ELR (cell line): ENCODE data around the gene GAS2L2.
A peak's percentile ranks its signal among the peaks of the same experiment; 100 is the strongest.
"Not testable (repeated sequence)": the region's sequence is repeated elsewhere in the genome, so short reads cannot be mapped to it uniquely, and the experiment has no call there.

Source experiments
- DNase-seq: peaks from one replicate; pipeline ENCODE4 v3.0.0-alpha.2; 2015; ENCODE audit warnings: low read depth

GAS2L2 gene

GRCh38 chr17:35727635-35728034, 25.4 kb downstream of the GAS2L2 start:
- no peak for DNase-seq

GRCh38 chr17:35726953-35727460, 26.0 kb downstream of the GAS2L2 start:
- DNase-seq = no peak

GRCh38 chr17:35726127-35726952, 26.7 kb downstream of the GAS2L2 start:
- DNase-seq = peak; percentile 91

- no peak for DNase-seq
These were observed 27.3 kb downstream of the GAS2L2 start for GRCh38 chr17:35725802-35726126.

- no peak for DNase-seq
These were observed 28.0 kb downstream of the GAS2L2 start for GRCh38 chr17:35725058-35725457.

GRCh38 chr17:35723735-35724134, 29.3 kb downstream of the GAS2L2 start:
- no peak for DNase-seq

- DNase-seq = no peak
These were observed 35.6 kb downstream of the GAS2L2 start for GRCh38 chr17:35717475-35717874.

GRCh38 chr17:35716897-35717465, 36.1 kb downstream of the GAS2L2 start:
- DNase-seq = no peak

GRCh38 chr17:35716173-35716572, 36.9 kb downstream of the GAS2L2 start:
- DNase-seq = no peak

- no peak for DNase-seq
These were observed 37.6 kb downstream of the GAS2L2 start for GRCh38 chr17:35715416-35715815.

- DNase-seq = no peak
These were observed 38.1 kb downstream of the GAS2L2 start for GRCh38 chr17:35714988-35715387.

- DNase-seq = peak; percentile 96
These were observed 39.8 kb downstream of the GAS2L2 start for GRCh38 chr17:35713069-35713728.

- no peak for DNase-seq
These were observed 42.1 kb downstream of the GAS2L2 start for GRCh38 chr17:35710950-35711349.

GRCh38 chr17:35709874-35710273, 43.2 kb downstream of the GAS2L2 start:
- no peak for DNase-seq

- DNase-seq = no peak
These were observed 44.1 kb downstream of the GAS2L2 start for GRCh38 chr17:35708951-35709350.

GRCh38 chr17:35708149-35708548, 44.9 kb downstream of the GAS2L2 start:
- DNase-seq = no peak

- DNase-seq = no peak
These were observed 47.3 kb downstream of the GAS2L2 start for GRCh38 chr17:35705705-35706104.

- DNase-seq = no peak
These were observed 47.8 kb downstream of the GAS2L2 start for GRCh38 chr17:35705230-35705629.

- not testable (repeated sequence) for DNase-seq
These were observed 49.7 kb downstream of the GAS2L2 start for GRCh38 chr17:35703308-35703707.

- no peak for DNase-seq
These were observed 51.5 kb downstream of the GAS2L2 start for GRCh38 chr17:35701491-35701890.

- DNase-seq = peak; percentile 56
These were observed 52.9 kb downstream of the GAS2L2 start for GRCh38 chr17:35700150-35700549.

GRCh38 chr17:35698800-35699199, 54.2 kb downstream of the GAS2L2 start:
- DNase-seq = no peak

- DNase-seq = no peak
These were observed 57.4 kb downstream of the GAS2L2 start for GRCh38 chr17:35695613-35696012.
